Kidney epithelial cell (primary cell): ENCODE results near the gene FOXA3. TPM values are rescaled to one million over a fixed set of nuclear protein-coding genes. Genes with fewer than 3 reads are reported as not detected.
A peak's percentile ranks its signal among the peaks of the same experiment; 100 is the strongest.

Experiments
- DNase-seq: peaks from one replicate; pipeline ENCODE4 v3.0.0-alpha.2; 2010; ENCODE audit warnings: low read depth
- H3K27me3 ChIP-seq: 2 replicates; pipeline ENCODE4 v1.6.0; 2011; ENCODE audit warnings: low read length; ENCODE audit not compliant: control insufficient read depth, insufficient read depth
- H3K36me3 ChIP-seq: 2 replicates; pipeline ENCODE4 v1.5.1; 2011; ENCODE audit warnings: low read length; ENCODE audit not compliant: control insufficient read depth, insufficient read depth
- H3K4me3 ChIP-seq: 2 replicates; pipeline ENCODE4 v1.5.1; 2011; ENCODE audit warnings: low read depth, mild to moderate bottlenecking, control low read depth, low read length
- CTCF ChIP-seq: IDR thresholded peaks from 2 replicates; pipeline ENCODE4 v1.5.1; 2011; ENCODE audit warnings: mild to moderate bottlenecking, moderate library complexity, low read length, control low read depth, inconsistent platforms; ENCODE audit not compliant: insufficient read depth, poor library complexity, severe bottlenecking
- total RNA-seq: library from RNA; depleted of rRNA; stranded (reverse); fragments of >200 nt; gene quantifications from 2 replicates; pipeline ENCODE4 v1.2.3, GENCODE V29; 2015

FOXA3 gene
- total RNA-seq, 1 donor from 2014 or later, result 0.50 TPM

GRCh38 chr19:45905011-45905410, 40.9 kb downstream of the FOXA3 start:
- no peaks in the 10 kb centered on the region for H3K36me3 ChIP-seq
- no peak for TF ChIP-seq CTCF
- no peak overlapping the region for H3K4me3 ChIP-seq
- peaks cover under 1% of the 10 kb centered on the region for H3K27me3 ChIP-seq
- no peak for DNase-seq

GRCh38 chr19:45906221-45906620, 42.1 kb downstream of the FOXA3 start:
- no peak for TF ChIP-seq CTCF
- no peak overlapping the region for H3K4me3 ChIP-seq
- H3K27me3 ChIP-seq, result peaks cover 6% of the 10 kb centered on the region
- no peak for DNase-seq
- H3K36me3 ChIP-seq, result no peaks in the 10 kb centered on the region

- Histone ChIP-seq H3K27me3 (peaks cover 8% of the 10 kb centered on the region), H3K36me3 (no peaks in the 10 kb centered on the region), H3K4me3 (no peak overlapping the region)
- DNase-seq, result no peak
- TF ChIP-seq CTCF, result peak; percentile 14
Observed at GRCh38 chr19:45908956-45909355, 44.8 kb downstream of the FOXA3 start.

DNA sequence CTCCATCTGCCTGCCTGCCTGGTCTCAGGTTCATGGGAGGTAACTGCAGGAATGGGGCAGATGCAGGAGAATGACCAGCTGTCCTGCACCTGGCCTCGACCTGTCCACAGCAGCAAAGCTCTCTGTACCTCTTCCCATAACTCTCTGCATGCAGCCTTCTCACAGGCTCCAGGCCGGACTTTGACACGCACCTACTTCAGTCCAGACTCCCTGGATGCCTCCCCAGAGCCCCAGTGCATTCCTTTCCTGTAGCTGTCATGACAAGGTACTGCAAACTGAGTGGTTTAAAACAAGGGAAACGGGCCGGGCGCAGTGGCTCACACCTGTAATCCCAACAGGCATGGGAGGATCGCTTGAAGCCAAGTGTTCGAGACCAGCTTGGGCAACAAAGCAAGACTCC, 47.2 kb downstream of the FOXA3 start:
- no peaks in the 10 kb centered on the region for H3K36me3 ChIP-seq
- peaks cover 10% of the 10 kb centered on the region for H3K27me3 ChIP-seq
- TF ChIP-seq CTCF, result no peak
- no peak for DNase-seq
- no peak overlapping the region for H3K4me3 ChIP-seq

- no peak for DNase-seq
- no peak within 1 kb of the TSS for H3K4me3 ChIP-seq
- no peak for TF ChIP-seq CTCF
- peaks cover 10% of the 10 kb centered on the region for H3K27me3 ChIP-seq
- H3K36me3 ChIP-seq, result no peaks in the 10 kb centered on the region
Observed at GRCh38 chr19:45913874-45914830, 50.0 kb downstream of the FOXA3 start, which contains the start of gene NANOS2. Gene NANOS2 (minus strand): TSS chr19:45914778. CDS start chr19:45914693, 85 bp downstream.
